Central memory CD8-positive, alpha-beta T cell (primary cell): ENCODE measurements around the gene IL20RB.
"Not testable (repeated sequence)": the region's sequence is repeated elsewhere in the genome, so short reads cannot be mapped to it uniquely, and the experiment has no call there.

Experiments used
- ATAC-seq: fragments of 150-1000 bp; cut with Tn5 transposase; replicated peaks from 2 replicates; pipeline ENCODE4 v1.10.0; 2022; ENCODE audit warnings: mild to moderate bottlenecking, moderate FRiP score, moderate number of reproducible peaks; ENCODE audit not compliant: poor library complexity, severe bottlenecking; ENCODE audit errors: extremely low read depth
- DNase-seq, 2 donors: peaks; one replicate each; pipeline ENCODE4 v3.0.0; 2021; ENCODE audit warnings: low spot score in 2 of 2
- H3K27ac Mint-ChIP-seq: one replicate; pipeline ENCODE4 v1.8.0; 2022; ENCODE audit warnings: low read depth, mild to moderate bottlenecking, moderate library complexity, mixed read lengths
- H3K27me3 Mint-ChIP-seq: one replicate; pipeline ENCODE4 v1.8.0; 2022; ENCODE audit warnings: mixed read lengths
- H3K36me3 Mint-ChIP-seq: one replicate; pipeline ENCODE4 v1.8.0; 2022; ENCODE audit warnings: mild to moderate bottlenecking, moderate library complexity, mixed read lengths; ENCODE audit not compliant: insufficient read depth
- H3K4me1 Mint-ChIP-seq: one replicate; pipeline ENCODE4 v1.8.0; 2022; ENCODE audit warnings: mixed read lengths
- H3K4me3 Mint-ChIP-seq: one replicate; pipeline ENCODE4 v1.8.0; 2022; ENCODE audit warnings: mild to moderate bottlenecking, moderate library complexity, mixed read lengths
- H3K9me3 Mint-ChIP-seq: one replicate; pipeline ENCODE4 v1.8.0; 2022; ENCODE audit warnings: mixed read lengths

Gene IL20RB

DNA sequence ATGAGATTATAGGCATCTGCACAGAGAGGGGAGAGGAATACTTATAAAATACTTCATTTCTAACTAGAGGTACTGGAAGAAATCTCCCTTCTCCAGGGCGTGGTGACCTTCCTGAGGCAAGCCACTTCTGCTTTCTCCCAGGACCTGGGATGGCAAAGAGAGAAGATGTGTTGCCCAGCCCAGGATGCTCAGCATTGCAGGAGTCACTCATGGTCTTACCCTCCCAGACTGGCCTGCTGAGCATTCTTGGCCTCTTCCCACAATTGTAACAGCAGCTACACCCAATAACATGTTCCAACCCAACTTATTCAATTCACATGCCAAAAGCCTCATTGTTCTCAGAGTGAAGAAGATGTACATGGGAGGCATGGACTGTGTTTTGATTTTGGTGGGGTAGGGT lies 37.9 kb downstream of the IL20RB start:
- no peaks in the 10 kb centered on the region for H3K9me3 Mint-ChIP-seq
- H3K27ac Mint-ChIP-seq: no peak overlapping the region

GRCh38 chr3:137000039-137000438 lies 42.3 kb downstream of the IL20RB start:
- no peak for ATAC-seq
- DNase-seq: no peak
- Mint-ChIP-seq H3K27me3 (no peaks in the 10 kb centered on the region), H3K4me1 (peaks cover 4% of the 10 kb centered on the region), H3K9me3 (no peaks in the 10 kb centered on the region), H3K27ac (no peak overlapping the region), H3K36me3 (no peaks in the 10 kb centered on the region), H3K4me3 (no peak overlapping the region)

More for the DNA sequence above, 37.9 kb downstream of the IL20RB start:
- H3K4me3 Mint-ChIP-seq: no peak overlapping the region
- DNase-seq (no peak), ATAC-seq (no peak)
- no peaks in the 10 kb centered on the region for H3K4me1 Mint-ChIP-seq
- H3K27me3 Mint-ChIP-seq: no peaks in the 10 kb centered on the region
- no peaks in the 10 kb centered on the region for H3K36me3 Mint-ChIP-seq

- H3K27ac Mint-ChIP-seq, H3K4me3 Mint-ChIP-seq, DNase-seq, H3K27me3 Mint-ChIP-seq, ATAC-seq, H3K4me1 Mint-ChIP-seq, H3K9me3 Mint-ChIP-seq, H3K36me3 Mint-ChIP-seq: not testable (repeated sequence)
These were observed 49.6 kb downstream of the IL20RB start for GRCh38 chr3:137007376-137007775.

- Mint-ChIP-seq H3K4me3 (no peak overlapping the region), H3K36me3 (no peaks in the 10 kb centered on the region)
These were observed 50.3 kb downstream of the IL20RB start for GRCh38 chr3:137008131-137008530.

GRCh38 chr3:137008976-137009375 lies 51.2 kb downstream of the IL20RB start:
- Mint-ChIP-seq H3K27me3 (no peaks in the 10 kb centered on the region), H3K36me3 (no peaks in the 10 kb centered on the region), H3K27ac (no peak overlapping the region), H3K4me3 (no peak overlapping the region), H3K9me3 (no peaks in the 10 kb centered on the region), H3K4me1 (peaks cover 11% of the 10 kb centered on the region)
- DNase-seq (no peak), ATAC-seq (no peak)

More at GRCh38 chr3:137008131-137008530, 50.3 kb downstream of the IL20RB start:
- ATAC-seq (no peak), DNase-seq (no peak)
- no peaks in the 10 kb centered on the region for H3K27me3 Mint-ChIP-seq
- H3K9me3 Mint-ChIP-seq: no peaks in the 10 kb centered on the region
- H3K27ac Mint-ChIP-seq: no peak overlapping the region
- H3K4me1 Mint-ChIP-seq: peaks cover 6% of the 10 kb centered on the region

DNA sequence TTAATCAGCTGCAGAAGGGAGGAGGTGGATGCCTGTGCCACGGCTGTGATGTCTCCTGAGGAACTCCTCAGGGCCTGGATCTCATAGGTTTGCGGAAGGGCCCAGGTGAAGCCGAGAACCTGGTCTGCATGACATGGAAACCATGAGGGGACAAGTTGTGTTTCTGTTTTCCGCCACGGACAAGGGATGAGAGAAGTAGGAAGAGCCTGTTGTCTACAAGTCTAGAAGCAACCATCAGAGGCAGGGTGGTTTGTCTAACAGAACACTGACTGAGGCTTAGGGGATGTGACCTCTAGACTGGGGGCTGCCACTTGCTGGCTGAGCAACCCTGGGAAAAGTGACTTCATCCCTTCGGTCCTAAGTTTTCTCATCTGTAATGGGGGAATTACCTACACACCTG lies 52.4 kb downstream of the IL20RB start:
- no peak overlapping the region for H3K4me3 Mint-ChIP-seq
- H3K36me3 Mint-ChIP-seq: no peaks in the 10 kb centered on the region
- no peaks in the 10 kb centered on the region for H3K9me3 Mint-ChIP-seq
- peaks cover 11% of the 10 kb centered on the region for H3K4me1 Mint-ChIP-seq
- no peak overlapping the region for H3K27ac Mint-ChIP-seq
- DNase-seq: no peak
- H3K27me3 Mint-ChIP-seq: no peaks in the 10 kb centered on the region
- no peak for ATAC-seq

GRCh38 chr3:137011153-137011552 lies 53.4 kb downstream of the IL20RB start:
- peaks cover 10% of the 10 kb centered on the region for H3K4me1 Mint-ChIP-seq
- H3K36me3 Mint-ChIP-seq: no peaks in the 10 kb centered on the region
- H3K9me3 Mint-ChIP-seq: no peaks in the 10 kb centered on the region
- DNase-seq: no peak
- no peak for ATAC-seq
- no peaks in the 10 kb centered on the region for H3K27me3 Mint-ChIP-seq
- H3K27ac Mint-ChIP-seq: no peak overlapping the region
- H3K4me3 Mint-ChIP-seq: no peak overlapping the region

DNA sequence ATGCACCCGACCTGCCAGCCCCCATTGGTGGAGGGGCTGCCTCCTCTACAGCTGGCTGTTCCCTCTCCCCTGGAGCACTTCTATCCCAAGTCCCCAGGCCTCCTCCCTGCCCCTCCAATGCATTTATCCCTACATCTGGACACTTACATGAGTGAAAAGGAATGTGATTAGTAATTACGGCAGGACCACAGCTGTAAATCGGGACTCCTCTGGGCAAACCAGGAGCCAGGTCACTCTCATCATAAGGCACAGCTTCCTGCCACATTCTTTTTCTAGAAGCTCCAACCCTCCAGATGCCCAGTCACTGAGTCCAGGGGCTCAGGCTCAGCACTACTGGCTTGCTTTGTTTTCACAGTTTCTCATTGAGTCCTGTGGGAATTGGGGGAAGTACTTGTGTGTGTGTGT lies 54.3 kb downstream of the IL20RB start:
- no peak overlapping the region for H3K4me3 Mint-ChIP-seq
- H3K27ac Mint-ChIP-seq: no peak overlapping the region
- peaks cover 10% of the 10 kb centered on the region for H3K4me1 Mint-ChIP-seq
- no peaks in the 10 kb centered on the region for H3K36me3 Mint-ChIP-seq
- no peaks in the 10 kb centered on the region for H3K9me3 Mint-ChIP-seq
- DNase-seq (no peak), ATAC-seq (no peak)
- H3K27me3 Mint-ChIP-seq: no peaks in the 10 kb centered on the region

- H3K9me3 Mint-ChIP-seq: no peaks in the 10 kb centered on the region
- peak overlapping the region; percentile 17 for H3K27ac Mint-ChIP-seq
- DNase-seq: peak; percentile 70 to 87
- no peaks in the 10 kb centered on the region for H3K27me3 Mint-ChIP-seq
- peak; percentile 78 for ATAC-seq
- no peaks in the 10 kb centered on the region for H3K36me3 Mint-ChIP-seq
- peaks cover 10% of the 10 kb centered on the region for H3K4me1 Mint-ChIP-seq
- peak overlapping the region; percentile 74 for H3K4me3 Mint-ChIP-seq
These were observed 56.3 kb downstream of the IL20RB start for GRCh38 chr3:137013951-137014688.

DNA sequence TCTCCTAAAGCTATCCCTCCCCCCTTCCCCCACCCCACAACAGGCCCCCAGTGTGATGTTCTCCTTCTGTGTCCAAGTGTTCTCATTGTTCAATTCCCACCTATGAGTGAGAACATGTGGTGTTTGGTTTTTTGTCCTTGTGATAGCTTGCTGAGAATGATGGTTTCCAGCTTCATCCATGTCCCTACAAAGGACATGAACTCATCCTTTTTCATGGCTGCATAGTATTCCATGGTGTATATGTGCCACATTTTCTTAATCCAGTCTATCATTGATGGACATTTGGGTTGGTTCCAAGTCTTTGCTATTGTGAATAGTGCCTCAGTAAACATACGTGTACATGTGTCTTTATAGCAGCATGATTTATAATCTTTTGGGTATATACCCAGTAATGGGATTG lies 59.5 kb downstream of the IL20RB start:
- ATAC-seq, H3K4me3 Mint-ChIP-seq, H3K36me3 Mint-ChIP-seq, H3K9me3 Mint-ChIP-seq, DNase-seq, H3K27ac Mint-ChIP-seq: not testable (repeated sequence)
- peaks cover 12% of the 10 kb centered on the region for H3K27me3 Mint-ChIP-seq
- H3K4me1 Mint-ChIP-seq: peaks cover 10% of the 10 kb centered on the region

GRCh38 chr3:137020315-137020714 lies 62.5 kb downstream of the IL20RB start:
- ATAC-seq: no peak
- Mint-ChIP-seq H3K27ac (no peak overlapping the region), H3K4me3 (no peak overlapping the region), H3K27me3 (peaks cover 12% of the 10 kb centered on the region), H3K36me3 (no peaks in the 10 kb centered on the region), H3K9me3 (no peaks in the 10 kb centered on the region), H3K4me1 (no peaks in the 10 kb centered on the region)
- DNase-seq: no peak

DNA sequence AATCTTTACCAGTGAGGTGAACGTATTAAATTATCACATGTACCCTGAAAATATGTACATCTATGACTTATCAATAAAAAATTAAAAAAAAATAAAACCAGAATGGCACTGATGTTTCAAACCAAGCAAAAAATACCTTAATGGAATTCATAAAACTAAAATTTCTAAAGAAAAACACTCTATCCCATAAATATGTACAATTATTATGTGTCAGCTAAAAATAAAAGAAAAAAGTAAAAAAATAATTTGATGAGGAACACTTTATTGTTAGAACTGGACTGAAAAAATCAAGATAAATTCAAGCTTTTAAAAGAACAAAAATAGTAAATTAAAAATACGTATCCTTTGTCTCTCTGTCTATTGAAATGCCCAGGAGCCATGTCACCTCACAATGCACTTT lies 63.1 kb downstream of the IL20RB start:
- Mint-ChIP-seq H3K27ac (no peak overlapping the region), H3K36me3 (no peaks in the 10 kb centered on the region), H3K4me3 (no peak overlapping the region), H3K9me3 (no peaks in the 10 kb centered on the region), H3K27me3 (peaks cover 12% of the 10 kb centered on the region), H3K4me1 (no peaks in the 10 kb centered on the region)
- ATAC-seq (no peak), DNase-seq (no peak)

DNA sequence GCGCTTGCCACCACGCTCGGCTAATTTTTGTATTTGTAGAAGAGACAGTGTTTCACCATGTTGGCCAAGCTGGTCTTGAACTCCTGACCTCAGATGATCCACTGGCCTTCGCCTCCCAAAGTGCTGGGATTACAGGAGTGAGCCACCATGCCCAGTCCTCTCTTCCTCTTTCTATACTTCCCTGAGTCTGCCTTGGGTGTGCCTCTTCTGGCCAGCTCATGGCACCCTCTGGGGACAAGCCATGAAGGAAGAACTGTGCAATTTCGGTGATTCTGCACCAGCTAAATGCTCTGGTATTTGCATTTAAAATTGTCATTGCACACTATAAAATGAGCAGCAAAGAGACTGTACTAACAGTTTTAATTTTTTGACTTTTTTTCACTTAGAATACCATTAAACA lies 66.6 kb downstream of the IL20RB start:
- Mint-ChIP-seq H3K27ac (peak overlapping the region; percentile 1), H3K36me3 (no peaks in the 10 kb centered on the region), H3K4me3 (no peak overlapping the region), H3K27me3 (peaks cover 15% of the 10 kb centered on the region), H3K4me1 (no peaks in the 10 kb centered on the region), H3K9me3 (no peaks in the 10 kb centered on the region)
- DNase-seq (no peak), ATAC-seq (no peak)
